GM12864 (cell line): ENCODE results near the gene SIRT4.

Experiments used
- DNase-seq: peaks from one replicate; pipeline ENCODE4 v3.0.0-alpha.2; 2011; ENCODE audit warnings: low read depth
- H3K4me3 ChIP-seq: 2 replicates; pipeline ENCODE4 v1.5.1; 2011; ENCODE audit warnings: mild to moderate bottlenecking, low read depth, low read length, control low read depth
- CTCF ChIP-seq: IDR thresholded peaks from 2 replicates; pipeline ENCODE4 v1.5.1; 2011; ENCODE audit warnings: low read depth, mild to moderate bottlenecking, moderate library complexity, low read length, control low read depth, inconsistent platforms; ENCODE audit errors: missing control alignments

SIRT4 gene

DNA sequence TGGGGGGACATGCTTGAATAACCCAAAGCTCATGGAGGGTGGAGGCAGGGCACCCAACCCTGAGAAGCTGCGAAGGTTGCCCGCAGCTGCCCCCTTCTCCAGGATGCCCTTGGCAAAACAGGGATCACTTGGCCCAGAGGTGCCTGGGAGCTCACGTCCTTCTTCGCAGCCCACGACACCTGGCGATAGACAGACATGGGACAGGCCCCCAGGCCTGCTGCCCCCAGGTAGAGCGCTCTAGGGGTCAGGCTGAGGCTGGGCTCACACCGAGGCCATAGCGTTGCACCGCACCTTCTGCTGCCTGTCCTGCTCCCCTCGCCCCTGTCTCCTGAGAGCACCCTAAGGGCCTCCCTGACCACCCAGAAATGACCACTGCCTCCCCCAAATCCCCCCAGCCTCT lies 45.6 kb downstream of the SIRT4 start:
- no peak for DNase-seq
- no peak overlapping the region for H3K4me3 ChIP-seq
- TF ChIP-seq CTCF, result no peak

DNA sequence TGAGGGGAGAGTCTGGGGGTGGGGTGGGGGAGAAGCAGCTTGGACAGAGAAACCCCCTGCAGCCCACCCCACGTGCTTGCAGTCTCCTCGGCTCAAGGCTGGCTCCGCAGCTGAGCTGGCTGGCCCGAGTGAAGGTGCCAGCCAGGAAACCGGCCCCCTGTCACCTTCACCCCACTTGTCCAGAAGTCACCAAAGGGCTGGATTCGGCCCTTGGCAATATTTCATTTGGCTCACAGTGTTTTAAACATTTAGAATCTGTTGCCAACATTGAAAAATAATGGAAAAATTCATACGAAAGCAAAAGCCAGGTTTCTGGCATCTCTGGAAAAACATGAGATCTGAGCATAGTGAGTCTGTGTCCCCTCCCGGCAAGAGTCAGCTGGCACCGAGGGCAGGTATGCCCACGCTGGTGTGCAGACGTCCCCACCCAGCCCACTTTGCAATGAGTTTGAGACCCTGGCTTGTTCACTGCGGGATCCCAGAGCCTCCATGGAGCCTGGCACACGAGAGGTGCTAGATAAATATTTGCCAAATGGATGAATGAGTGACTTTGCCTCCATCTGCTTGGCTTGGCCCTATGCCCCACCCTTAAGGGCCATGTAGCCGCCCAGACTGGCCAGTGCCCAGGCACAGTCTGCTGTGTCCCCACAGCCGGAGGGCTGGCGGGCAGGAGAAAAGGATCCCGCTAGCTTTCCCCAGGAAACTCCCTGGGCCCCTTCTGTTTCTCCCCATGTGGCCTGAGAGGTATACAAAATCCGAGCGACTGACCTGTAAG lies 48.6 kb downstream of the SIRT4 start:
- no peak overlapping the region for H3K4me3 ChIP-seq
- no peak for DNase-seq
- no peak for TF ChIP-seq CTCF

DNA sequence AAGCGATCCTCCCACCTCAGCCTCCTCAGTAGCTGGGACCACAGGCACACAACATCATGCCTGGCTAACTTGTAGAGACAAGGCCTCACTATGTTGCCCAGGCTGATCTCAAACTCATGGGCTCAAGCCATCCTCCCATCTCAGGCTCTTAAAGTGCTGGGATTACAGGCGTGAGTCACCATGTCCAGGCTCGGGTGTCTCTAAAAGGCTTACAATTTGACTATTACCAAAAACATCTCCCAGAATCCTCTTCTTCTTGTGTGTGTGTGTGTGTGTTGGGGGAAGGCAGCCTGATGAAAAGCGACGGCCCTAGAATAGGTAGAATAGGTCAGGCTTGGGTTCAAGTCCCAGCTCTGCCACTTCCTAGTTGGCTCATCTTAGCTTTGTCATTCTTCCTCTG lies 50.0 kb downstream of the SIRT4 start:
- DNase-seq, result no peak
- H3K4me3 ChIP-seq, result no peak overlapping the region
- no peak for TF ChIP-seq CTCF

DNA sequence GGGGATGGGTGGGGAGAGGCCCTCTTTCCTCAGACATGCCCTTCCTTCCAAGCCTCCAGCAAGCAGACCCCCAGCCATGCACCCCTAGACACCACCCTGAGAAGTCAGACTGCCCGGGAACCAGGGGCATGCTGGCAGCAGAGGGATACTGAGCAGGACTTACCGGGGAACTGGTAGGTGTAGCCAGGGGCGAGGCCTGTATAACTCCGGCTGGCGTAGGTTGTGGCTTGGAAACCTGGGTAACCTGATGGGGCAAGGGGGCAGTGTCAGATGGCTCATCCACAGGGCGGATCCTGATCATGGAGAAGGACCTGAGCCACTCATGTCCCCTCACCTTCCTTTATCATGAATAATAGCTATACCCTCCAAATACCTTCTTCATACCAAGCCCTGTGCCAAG lies 51.0 kb downstream of the SIRT4 start:
- no peak overlapping the region for H3K4me3 ChIP-seq
- no peak for DNase-seq
- no peak for TF ChIP-seq CTCF

GRCh38 chr12:120353556-120354317 lies 51.6 kb downstream of the SIRT4 start:
- H3K4me3 ChIP-seq, result no peak overlapping the region
- no peak for TF ChIP-seq CTCF
- no peak for DNase-seq

GRCh38 chr12:120356567-120357030 lies 54.5 kb downstream of the SIRT4 start:
- DNase-seq, result peak; percentile 25
- H3K4me3 ChIP-seq, result no peak overlapping the region
- peak; percentile 96 for TF ChIP-seq CTCF
